ENCODE data around the gene MPRIP.

DNA sequence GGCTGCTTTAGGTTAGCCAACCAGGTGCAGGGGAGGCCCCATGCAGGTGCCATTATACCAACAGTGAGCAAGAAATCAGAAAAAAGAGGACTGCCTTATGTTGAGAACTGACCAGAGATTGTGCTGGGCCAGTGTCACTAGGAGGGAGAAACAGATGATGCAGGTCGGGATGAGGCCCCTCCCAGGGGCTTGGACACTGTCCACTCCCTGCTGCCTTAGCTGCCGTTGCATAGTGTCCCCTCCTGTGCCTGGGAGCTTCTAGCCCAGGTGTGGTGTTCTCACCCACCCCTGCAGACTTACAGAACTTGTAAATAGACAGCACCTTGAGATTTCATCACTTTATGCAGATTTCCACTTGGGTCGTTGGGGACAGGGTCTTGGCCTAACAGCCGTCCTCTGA, 127.1 kb downstream of the MPRIP start:
- TF ChIP-seq, protein P1, sequence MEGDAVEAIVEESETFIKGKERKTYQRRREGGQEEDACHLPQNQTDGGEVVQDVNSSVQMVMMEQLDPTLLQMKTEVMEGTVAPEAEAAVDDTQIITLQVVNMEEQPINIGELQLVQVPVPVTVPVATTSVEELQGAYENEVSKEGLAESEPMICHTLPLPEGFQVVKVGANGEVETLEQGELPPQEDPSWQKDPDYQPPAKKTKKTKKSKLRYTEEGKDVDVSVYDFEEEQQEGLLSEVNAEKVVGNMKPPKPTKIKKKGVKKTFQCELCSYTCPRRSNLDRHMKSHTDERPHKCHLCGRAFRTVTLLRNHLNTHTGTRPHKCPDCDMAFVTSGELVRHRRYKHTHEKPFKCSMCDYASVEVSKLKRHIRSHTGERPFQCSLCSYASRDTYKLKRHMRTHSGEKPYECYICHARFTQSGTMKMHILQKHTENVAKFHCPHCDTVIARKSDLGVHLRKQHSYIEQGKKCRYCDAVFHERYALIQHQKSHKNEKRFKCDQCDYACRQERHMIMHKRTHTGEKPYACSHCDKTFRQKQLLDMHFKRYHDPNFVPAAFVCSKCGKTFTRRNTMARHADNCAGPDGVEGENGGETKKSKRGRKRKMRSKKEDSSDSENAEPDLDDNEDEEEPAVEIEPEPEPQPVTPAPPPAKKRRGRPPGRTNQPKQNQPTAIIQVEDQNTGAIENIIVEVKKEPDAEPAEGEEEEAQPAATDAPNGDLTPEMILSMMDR (IDR thresholded peaks at IDR 0.05), result no peak
- TF ChIP-seq POLR2A (IDR thresholded peaks at IDR 0.05), result no peak

All from body of pancreas (tissue), 4 donors.